Epithelial cell of prostate (primary cell): ENCODE measurements around the gene ZFPL1.

Experiments used
- DNase-seq: peaks from one replicate; pipeline ENCODE4 v3.0.0-alpha.2; 2011; ENCODE audit warnings: low read depth, low spot score
- H3K27ac ChIP-seq: fragments of 450-650 bp; 2 replicates; pipeline ENCODE4 v1.5.1; 2017; ENCODE audit warnings: mild to moderate bottlenecking

The ZFPL1 gene

DNA sequence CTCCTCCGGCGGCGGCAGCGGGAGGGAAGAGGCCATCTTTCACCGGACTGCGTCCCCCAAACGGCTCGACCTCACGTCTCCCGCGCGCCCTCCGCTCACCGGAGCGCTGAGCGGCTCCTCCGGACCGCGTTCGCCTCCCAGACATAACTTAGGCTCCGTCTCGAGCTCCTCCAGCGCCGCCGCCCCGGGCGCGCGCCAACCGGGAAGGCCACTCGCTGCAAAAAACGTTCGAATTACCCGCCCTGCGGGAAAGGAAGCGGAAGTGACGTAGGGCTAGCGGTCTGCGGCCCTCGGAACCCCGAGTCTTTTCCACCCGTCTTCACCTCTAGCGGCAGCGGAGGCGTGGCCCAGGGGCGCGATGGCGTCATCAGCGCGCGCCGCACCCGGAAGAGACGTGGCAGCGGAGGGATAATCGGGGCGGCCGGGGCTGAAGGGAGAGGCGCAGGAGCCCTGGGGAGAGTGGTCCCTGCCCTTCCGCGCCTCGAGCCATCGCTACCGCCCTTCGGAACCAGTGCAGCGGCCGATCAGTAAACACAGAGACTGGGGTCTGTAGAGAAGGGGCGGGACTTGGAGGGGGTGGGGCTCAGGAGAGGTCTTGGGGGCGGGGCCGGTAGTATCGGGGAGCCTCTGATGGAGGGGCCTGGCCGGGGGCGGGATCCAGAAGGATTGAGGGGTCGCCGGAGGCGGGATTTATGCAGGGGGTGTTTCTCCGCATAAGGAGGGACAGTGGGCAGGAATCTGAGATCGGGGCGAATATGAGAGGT, at the start of gene ZFPL1, which contains the start of gene CDCA5:
Gene ZFPL1 (plus strand): TSS at position 389 of the 764 bp plus-strand sequence. CDS start 477 bp downstream, outside the sequence.
Gene CDCA5 (minus strand): TSS at position 207 of the 764 bp plus-strand sequence. CDS start 62 bp downstream, at position 145.
- peak within 1 kb of the TSS; percentile 71 for H3K27ac ChIP-seq
- peak; percentile 78 for DNase-seq

DNA sequence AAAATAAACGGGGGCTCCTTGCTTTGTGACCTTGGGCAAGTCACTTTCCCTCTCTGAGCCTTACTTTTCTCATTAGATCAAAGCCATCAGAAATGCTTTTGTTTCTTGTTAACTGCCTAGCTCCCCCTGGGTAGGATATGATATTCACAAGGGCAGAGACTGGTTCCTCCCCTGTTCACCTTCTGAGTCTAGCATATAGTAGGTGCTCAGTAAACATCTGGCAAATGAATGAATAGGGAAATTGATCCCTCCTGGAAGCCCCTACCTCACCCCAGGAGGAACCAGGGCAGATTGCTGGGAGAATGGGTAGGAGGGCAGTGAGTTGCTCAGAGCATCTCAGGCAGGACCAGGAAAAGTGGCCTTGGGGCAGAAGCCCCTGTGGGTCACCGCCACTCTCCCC, 49.6 kb upstream of the ZFPL1 start:
- H3K27ac ChIP-seq, result no peak overlapping the region
- no peak for DNase-seq

DNA sequence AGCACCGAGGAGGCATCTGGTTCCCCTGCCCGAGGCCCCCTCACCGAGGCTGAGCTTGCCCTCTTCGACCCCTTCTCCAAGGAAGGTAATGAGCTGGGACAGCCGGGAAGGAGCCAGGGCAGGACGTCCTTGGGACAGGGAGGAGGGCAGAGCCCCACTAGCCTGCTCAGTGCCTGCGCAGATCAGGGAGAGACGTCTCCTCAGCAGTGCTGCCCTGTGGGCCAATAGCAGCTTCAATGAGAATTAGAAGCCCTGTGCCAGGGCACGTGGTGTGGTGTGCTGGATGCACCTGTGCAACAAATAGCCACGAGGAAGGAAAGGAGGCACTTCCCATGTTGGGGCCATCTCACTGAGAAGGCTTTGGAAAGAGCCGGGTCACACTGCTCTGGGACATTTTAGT, 48.4 kb upstream of the ZFPL1 start:
- no peak overlapping the region for H3K27ac ChIP-seq

DNA sequence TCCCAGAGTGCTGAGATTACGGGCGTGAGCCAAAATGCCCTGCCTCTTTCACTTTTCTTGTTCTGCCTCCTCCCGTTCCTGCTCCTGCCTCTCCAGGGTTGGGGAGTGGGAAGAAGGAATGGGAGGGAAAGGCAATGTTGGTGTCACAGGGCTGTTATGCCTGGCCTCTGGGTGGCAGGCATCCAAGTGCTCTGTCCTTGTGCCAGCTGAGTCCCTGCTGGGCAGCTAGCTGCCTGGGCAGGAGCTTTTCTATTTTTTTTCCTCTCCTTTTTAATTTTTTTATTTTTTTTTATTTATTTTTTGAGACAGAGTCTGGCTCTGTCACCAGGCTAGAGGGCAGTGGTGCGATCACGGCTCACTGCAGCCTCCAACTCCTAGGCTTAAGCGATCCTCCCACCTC, 47.1 kb upstream of the ZFPL1 start:
- no peak for DNase-seq
- no peak overlapping the region for H3K27ac ChIP-seq

More for the DNA sequence above, 48.4 kb upstream of the ZFPL1 start:
- DNase-seq, result no peak

DNA sequence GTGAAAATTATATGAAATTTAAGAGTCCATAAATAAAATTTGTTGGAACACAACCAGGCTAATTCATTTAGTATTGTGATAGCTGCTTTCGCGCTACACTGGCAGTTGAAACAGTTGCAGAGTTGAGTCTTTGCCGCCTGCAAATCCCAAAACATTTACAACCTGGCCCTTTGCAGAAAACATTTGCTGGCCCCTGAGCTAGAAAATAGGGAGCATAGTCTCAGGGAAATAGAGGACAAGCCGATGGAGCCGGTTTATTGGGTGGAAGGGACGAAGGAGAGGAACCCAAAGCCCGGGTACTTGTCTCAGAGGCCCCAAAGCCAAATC, 43.5 kb upstream of the ZFPL1 start:
- peak overlapping the region; percentile 90 for H3K27ac ChIP-seq

DNA sequence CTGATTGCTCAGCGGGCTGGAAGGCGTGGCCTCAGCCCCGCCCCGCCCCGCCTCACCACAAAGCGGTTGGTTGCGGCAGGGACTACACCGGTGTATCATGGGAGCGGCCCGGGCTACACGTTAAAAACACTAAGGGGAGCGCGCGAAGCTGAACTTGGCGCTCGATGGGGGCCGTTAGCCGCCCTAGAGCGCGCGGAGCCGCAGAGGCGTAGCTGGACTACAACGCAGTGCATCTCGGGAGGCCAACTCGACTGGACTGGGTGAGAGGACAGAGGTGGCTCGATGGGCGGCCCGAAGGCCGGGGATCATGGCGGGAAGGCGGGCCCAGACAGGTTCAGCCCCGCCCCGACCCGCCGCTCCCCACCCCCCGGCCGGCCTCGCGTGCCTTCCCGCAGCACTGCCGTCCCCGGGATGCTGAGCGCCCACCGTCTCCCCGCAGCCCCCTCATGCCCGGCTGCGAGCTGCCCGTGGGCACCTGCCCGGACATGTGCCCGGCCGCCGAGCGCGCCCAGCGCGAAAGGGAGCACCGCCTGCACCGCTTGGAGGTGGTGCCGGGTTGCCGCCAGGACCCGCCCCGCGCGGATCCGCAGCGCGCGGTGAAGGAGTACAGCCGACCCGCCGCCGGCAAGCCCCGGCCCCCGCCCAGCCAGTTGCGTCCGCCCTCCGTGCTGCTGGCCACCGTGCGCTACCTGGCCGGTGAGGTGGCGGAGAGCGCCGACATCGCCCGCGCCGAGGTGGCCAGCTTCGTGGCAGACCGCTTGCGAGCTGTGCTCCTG, 43.0 kb upstream of the ZFPL1 start, which contains the start of gene SAC3D1:
Gene SAC3D1 (plus strand): TSS at position 364 of the 776 bp plus-strand sequence. CDS start 83 bp downstream, at position 447.
- peak; percentile 61 for DNase-seq

More for the DNA sequence above, 43.5 kb upstream of the ZFPL1 start:
- no peak for DNase-seq

DNA sequence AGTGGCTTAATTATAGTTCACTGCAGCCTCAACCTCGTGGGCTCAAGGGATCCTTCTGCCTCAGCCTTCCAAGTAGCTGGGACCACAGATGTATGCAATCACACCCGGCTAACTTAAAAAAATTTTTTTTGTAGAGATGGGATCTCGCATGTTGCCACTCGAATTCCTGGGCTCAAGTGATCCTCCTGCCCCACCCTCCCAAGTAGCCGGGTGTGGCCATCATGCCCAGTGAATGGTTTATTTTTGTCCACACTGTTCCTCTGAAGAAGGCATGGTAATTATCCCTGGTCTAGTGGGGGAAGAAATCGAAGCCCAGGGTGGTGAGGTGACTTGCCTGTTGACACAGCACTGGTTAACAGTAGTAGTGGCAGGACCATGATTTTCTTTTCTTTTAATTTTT, 41.1 kb upstream of the ZFPL1 start:
- no peak overlapping the region for H3K27ac ChIP-seq
- DNase-seq, result no peak

More for the DNA sequence above, 43.0 kb upstream of the ZFPL1 start, which contains the start of gene SAC3D1:
- peak within 1 kb of the TSS; percentile 90 for H3K27ac ChIP-seq

DNA sequence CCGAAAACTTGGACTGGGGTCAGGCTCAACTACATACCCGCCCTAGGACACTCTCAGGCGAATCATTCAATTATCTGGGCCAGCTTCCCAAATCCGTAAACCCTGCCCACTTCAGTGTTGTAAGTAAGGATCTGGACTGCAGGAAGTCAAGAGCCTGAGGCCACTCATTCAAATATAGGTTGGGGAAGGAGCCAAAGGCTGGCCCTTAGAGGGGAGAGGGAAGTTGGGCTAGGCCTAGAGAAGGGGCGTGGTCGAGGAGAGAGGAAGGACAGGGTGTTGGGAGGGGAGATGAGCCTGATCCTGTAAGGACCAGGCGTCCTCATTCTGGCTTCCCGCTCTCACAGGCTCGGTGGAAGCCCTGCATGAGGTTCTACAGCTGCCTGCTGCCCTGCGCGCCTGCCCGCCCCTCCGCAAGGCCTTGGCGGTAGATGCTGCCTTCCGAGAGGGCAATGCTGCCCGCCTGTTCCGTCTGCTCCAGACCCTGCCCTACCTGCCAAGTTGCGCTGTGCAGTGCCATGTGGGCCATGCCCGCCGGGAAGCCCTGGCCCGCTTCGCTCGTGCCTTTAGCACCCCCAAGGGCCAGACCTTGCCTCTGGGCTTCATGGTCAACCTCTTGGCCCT, 40.0 kb upstream of the ZFPL1 start:
- DNase-seq, result no peak
- H3K27ac ChIP-seq, result no peak overlapping the region

DNA sequence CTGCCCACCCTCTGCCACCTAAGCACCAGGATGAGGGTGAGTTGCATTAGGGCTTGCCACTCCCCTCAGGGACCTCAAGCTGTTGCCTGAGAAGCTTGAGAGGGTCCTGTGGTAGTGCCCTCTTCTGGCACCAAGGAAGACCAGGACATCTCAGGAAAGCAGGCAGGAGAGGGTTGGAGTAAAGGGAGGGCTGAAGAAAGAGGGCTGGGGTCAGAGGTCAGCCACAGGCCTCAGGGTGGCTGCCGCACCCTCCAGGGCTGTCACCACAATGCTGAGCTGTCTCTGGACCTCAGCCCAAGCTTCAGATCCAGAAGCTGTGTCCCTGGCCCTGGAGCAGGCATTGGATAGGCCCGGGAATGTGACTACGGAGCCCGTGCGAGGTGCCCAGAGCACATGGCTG, 39.0 kb upstream of the ZFPL1 start:
- no peak for DNase-seq
- no peak overlapping the region for H3K27ac ChIP-seq

DNA sequence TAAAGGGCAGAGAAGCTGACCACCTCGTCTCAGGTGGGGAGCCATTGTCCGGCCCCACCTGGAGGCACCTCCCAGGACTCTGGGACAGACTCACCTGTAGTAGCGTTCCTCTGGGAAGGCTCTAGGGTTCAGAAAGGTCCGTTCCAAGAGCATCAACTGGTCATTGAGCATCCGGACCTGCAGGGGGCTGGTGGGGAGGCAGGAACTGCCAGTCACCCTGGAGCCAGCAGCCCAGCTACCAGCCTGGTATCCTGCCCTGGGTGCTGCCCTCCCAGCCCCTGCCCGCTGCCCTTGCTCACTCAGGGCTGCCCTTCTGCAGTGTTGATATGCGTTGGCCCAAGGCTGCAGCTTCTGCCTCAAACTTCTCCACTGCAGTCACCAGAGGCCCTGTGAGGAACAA, 38.3 kb upstream of the ZFPL1 start:
- no peak overlapping the region for H3K27ac ChIP-seq
- DNase-seq, result no peak

DNA sequence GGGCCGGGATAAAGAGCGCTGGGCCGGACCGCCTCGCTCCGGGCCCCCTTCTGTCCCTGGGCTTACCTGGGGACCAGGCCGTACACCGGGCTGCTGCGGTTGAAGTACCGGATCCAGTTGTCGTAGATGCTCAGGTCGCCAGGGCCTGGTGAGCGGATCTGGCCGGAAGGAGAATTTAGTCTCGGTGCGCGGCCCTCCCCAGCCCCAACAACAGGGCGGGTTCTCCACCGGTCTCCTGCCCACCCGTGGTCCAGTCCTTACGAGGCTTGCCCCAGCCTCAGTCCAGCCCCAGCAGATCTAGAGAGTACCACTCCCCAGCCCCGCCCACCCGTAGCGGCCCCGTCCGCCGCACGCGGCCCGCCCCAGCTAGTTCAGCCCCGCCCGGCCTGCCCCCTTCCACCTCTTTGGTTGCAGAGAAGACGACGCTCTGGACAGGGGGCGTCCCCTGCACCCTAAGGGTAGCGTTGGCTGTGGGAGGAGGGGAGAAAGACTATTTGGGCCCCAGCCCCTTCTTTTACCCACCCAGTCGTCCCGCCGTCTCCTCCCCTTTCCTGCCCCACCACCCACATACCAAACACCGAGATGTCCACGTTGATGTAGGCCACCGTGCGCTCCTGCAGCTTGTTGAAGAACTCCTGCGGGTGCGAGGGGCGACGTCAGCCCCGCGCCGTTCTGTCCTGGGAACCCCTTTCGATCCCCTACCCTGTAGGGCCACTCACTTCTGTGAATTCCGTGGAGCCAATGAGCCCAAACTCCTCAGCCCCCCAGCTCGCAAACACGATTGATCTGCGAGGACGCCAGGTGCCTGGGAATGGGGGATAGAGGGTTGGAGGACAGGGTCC, 36.2 kb upstream of the ZFPL1 start:
- DNase-seq, result no peak
- no peak overlapping the region for H3K27ac ChIP-seq

DNA sequence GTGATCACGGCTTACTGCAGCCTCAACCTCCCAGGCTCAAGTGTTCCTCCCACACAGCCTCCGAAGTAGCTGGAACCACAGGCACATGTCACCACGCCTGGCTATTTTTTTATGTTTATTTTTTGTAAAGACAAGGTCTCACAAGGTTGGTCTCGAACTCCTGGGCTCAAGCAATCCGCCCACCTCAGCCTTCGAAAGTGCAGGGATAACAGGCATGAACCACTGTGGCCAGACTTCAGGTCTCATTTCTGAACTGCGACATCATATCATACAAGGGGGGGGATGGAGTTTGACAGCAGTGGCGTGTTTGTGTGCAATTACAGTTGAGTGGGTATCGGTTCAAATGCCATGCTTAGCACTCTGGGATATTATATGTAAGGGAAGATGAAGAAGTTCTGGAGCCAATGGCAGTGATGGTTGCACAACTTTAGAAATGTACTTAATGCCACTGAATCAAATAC, 32.6 kb upstream of the ZFPL1 start:
- DNase-seq, result no peak
- H3K27ac ChIP-seq, result no peak overlapping the region

DNA sequence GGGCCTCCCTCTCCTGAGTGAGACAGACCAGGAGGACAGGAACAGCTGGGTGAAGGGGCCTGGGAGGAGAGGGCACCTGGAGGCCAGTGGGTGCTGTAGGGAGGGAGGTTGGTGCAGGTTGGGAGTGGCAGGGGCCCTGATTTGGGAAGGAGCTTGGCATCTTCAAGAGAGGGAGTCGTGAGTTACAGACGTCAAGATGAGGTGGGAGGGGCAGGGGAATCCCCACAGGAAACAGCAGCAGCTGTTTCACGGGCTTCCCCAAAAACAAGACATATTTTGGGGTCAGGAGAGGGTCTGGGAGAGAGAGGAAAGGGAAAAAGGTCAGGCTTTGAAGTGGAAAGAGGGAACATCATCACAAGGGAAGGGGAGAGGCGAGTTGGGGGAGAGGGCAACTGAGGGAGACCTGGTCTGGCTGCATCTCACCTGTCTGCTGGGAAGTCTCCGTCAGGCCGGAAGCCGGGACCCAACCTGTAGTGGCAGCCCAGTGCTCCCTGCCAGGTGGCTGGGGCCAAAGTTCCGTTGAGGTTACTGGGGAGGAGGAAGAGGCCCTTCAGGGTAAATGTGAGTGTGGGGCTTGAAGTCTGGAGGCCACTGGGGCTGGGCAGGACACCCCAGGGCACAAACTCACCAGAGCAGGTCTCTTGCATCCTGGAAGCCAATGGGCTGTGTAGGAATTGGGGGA, 30.1 kb upstream of the ZFPL1 start:
- H3K27ac ChIP-seq, result no peak overlapping the region

DNA sequence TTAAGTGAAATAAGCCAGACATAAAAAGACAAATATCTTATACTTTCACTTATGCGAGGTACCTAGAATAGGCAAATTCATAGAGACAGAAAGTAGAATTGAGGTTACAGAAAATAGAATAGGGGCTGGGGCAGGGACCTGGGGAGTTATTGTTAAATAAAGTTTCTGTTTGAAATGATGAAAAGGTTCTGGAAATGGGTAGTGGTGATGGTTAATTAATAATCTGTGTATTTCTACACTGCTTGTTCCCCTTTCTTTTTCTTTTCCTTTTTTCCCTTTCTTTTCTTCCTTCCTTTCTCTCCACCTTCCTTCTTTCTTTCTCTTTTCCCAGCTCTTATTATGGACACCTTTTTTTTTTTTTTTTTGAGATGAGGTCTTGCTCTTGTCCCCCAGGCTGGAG, 28.5 kb upstream of the ZFPL1 start:
- DNase-seq, result no peak
- no peak overlapping the region for H3K27ac ChIP-seq

More for the DNA sequence above, 30.1 kb upstream of the ZFPL1 start:
- DNase-seq, result no peak

DNA sequence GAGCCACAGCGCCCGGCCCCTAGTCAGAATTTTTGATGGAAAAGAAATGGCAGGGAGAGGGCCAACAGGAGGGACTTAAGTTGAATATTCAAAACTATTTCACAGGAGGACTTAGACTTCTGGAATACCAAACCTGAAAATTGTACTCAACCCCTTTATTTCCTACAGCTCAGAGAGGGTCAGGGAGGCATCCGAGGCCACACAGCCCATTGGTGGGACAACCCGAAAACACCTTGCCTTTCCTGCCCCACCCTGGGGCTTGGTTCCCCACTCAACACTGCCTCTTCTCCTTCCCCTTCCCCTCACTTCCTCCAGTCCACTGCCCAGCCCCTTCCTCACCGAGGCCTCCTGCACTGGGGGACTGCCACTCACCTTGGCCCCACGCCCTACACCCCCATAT, 27.0 kb upstream of the ZFPL1 start:
- H3K27ac ChIP-seq, result no peak overlapping the region
- DNase-seq, result no peak

DNA sequence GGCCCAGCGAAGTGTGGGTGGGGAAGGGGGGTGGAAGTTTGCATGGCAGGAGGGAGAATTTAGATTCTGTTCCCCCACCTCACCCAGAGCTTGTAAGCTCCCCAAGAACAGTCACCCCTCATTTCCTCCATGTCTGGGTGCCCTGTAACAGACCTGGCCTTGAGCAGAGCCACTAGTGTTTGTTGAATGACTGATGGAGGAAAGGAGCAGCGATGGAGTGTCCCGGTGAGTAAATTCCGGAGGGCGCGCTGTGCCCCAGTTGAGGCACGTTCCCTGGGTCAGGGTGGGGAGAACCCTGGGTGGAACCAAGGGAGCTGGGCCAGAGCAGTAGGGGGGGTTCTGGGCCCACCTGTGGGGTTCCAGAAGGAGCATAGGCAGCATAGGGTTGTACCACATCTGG, 26.5 kb upstream of the ZFPL1 start:
- H3K27ac ChIP-seq, result no peak overlapping the region
- no peak for DNase-seq

DNA sequence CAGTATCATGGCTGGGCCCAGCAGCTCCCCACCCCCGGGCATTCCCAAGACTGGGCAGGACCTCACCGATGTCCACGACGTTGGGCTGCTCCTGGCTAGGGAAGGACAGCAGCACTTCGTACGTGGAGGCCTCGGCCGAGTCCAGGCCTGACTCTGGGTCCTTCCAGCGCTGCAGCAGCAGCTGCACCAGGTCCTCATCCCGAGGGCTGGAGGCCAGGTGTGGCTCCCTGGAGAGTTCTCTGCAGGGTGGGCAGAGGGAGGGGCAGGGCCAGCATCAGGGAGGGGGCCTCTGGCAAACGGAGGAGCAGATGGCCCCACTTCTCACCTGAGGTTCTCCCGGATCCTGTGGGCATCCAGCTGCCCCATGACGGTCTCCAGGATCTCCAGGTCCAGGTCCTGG, 26.0 kb upstream of the ZFPL1 start:
- no peak overlapping the region for H3K27ac ChIP-seq
- DNase-seq, result no peak

DNA sequence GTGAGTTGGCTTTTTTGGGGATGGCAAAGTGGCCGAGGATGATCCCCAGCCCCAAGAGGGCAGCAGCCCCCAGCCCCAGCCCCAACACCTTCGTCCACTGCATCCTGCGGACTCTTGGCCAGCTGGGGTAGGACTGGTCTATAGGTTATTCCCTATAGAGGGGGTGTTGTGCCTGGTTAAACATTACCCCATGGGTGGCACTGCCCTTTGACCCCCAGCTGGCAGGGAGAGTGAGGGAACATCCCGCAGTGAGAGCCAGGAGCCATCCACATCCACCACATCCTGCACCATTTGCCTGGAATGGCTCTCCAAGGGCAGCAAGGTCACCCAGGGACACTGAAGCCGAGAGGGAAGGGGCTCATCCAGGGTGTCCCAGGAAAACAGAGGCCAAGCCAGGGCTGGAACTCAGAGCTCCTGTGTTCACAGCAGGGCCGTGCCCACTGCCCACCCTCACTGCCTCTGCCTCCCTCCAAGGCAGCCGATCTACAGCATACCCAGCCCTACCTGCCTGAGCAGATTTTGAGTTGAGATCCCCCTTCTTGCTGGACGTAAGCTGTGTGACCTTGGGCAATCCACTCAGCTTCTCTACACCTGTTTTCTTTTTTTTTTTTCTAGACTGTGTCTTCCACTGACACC, 25.5 kb upstream of the ZFPL1 start, which contains the start of gene NAALADL1:
Gene NAALADL1 (minus strand): TSS at position 135 of the 636 bp plus-strand sequence. CDS start 32 bp downstream, at position 103.
- no peak for DNase-seq
- H3K27ac ChIP-seq, result no peak within 1 kb of the TSS

DNA sequence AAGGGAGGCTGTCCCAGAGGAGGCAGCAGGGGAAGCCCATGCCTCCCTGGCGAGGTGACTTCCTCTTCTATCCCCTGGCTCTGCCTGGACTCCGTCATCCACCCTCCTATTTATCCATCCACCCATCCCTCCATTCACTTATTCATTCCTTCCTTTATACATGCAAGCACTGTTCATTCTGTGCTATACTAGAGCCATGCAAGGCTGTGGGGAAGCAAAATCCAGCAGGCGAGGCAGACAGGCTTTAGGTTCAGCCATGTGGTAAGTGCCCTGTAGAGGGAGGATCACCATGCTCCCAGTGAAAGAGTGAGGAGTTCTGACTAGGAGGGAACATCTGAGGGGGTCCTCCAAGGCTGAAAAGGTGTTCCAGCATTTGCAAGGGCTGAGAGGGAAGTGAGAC, 24.5 kb upstream of the ZFPL1 start:
- no peak overlapping the region for H3K27ac ChIP-seq
- DNase-seq, result no peak
